Liver (tissue), 3 donors: ENCODE results near the gene ABRACL.

Experiments
- ATF3 ChIP-seq: IDR thresholded peaks from 2 replicates; pipeline ENCODE4 v1.6.1; 2016; ENCODE audit warnings: antibody characterized with exemption
- CTCF ChIP-seq: fragments of 150-350 bp; IDR thresholded peaks from 2 replicates; pipeline ENCODE4 v1.5.1; 2017; ENCODE audit warnings: improper control_type of control experiment, low read depth, low read length; ENCODE audit not compliant: missing input control
- HNF4A ChIP-seq, 2 donors: conservative IDR thresholded peaks; 2 replicates each; pipeline ENCODE4 v1.6.1; 2016; ENCODE audit warnings: antibody characterized with exemption in 2 of 2, mild to moderate bottlenecking in 2 of 2
- JUND ChIP-seq, 2 donors: IDR thresholded peaks; 2 replicates each; pipeline ENCODE4 v1.6.1; 2016; ENCODE audit warnings: antibody characterized with exemption in 2 of 2
- RAD21 ChIP-seq, 2 donors: IDR thresholded peaks; 2 replicates each; pipeline ENCODE4 v1.6.1; 2016; ENCODE audit warnings: antibody characterized with exemption in 2 of 2, mild to moderate bottlenecking in 2 of 2
- TAF1 ChIP-seq: conservative IDR thresholded peaks from 2 replicates; pipeline ENCODE4 v1.6.1; 2016; ENCODE audit warnings: antibody characterized with exemption, mild to moderate bottlenecking
- YY1 ChIP-seq: IDR thresholded peaks from 2 replicates; pipeline ENCODE4 v1.6.1; 2016; ENCODE audit warnings: antibody characterized with exemption, mild to moderate bottlenecking
- ZBTB33 ChIP-seq: IDR thresholded peaks from 2 replicates; pipeline ENCODE4 v1.6.1; 2016; ENCODE audit warnings: antibody characterized with exemption
- donor health status: healthy.
- donor health status: healthy.

GRCh38 chr6:139006477-139006876, 22.1 kb upstream of the ABRACL start:
- TF ChIP-seq CTCF = no peak
- TF ChIP-seq HNF4A (conservative IDR thresholded peaks at IDR 0.05) = peak; percentile 39 to 42
- no peak for TF ChIP-seq TAF1
- no peak for TF ChIP-seq JUND (IDR thresholded peaks at IDR 0.05)
- peak; percentile 34 to 36 for TF ChIP-seq RAD21 (IDR thresholded peaks at IDR 0.05)
- TF ChIP-seq ZBTB33 = no peak
- TF ChIP-seq YY1 = no peak
- no peak for TF ChIP-seq ATF3
